BJ (cell line): ENCODE results near the gene ZBTB48. TPM values are rescaled to one million over a fixed set of nuclear protein-coding genes. Genes with fewer than 3 reads are reported as not detected.
"Not testable (repeated sequence)": the region's sequence is repeated elsewhere in the genome, so short reads cannot be mapped to it uniquely, and the experiment has no call there.

Experiments
- CTCF ChIA-PET: fragments of 350-600 bp; formaldehyde crosslinking; extraction: SDS; loops from one replicate; lab custom pipeline; 2021; ENCODE audit warnings: antibody characterized with exemption, inconsistent platforms; lab: Yijun Ruan, JAX
- POLR2A ChIA-PET: fragments of 300-600 bp; sonication (Branson Sonifier 250); formaldehyde crosslinking; extraction: SDS; loops from one replicate; lab custom pipeline; 2021; ENCODE audit warnings: antibody characterized with exemption; lab: Charles Lee
- DNase-seq: peaks from one replicate; pipeline ENCODE4 v3.0.0-alpha.2; 2011; ENCODE audit warnings: low read depth
- H3K27me3 ChIP-seq: 2 replicates; pipeline ENCODE4 v1.6.0; 2011; ENCODE audit warnings: low read length; ENCODE audit not compliant: control insufficient read depth, insufficient read depth
- H3K36me3 ChIP-seq: 2 replicates; pipeline ENCODE4 v1.5.1; 2011; ENCODE audit warnings: low read length; ENCODE audit not compliant: control insufficient read depth, insufficient read depth
- H3K4me3 ChIP-seq: 2 replicates; pipeline ENCODE4 v1.5.1; 2011; ENCODE audit warnings: low read depth, mild to moderate bottlenecking, control low read depth, low read length
- CTCF ChIP-seq: IDR thresholded peaks from 2 replicates; pipeline ENCODE4 v1.5.1; 2011; ENCODE audit warnings: low read depth, mild to moderate bottlenecking, control low read depth, inconsistent platforms, low read length, moderate library complexity; ENCODE audit not compliant: insufficient read depth
- polyA plus RNA-seq: library from polyadenylated mRNA; depleted of rRNA; stranded (reverse); fragments of >200 nt; gene quantifications from 2 replicates; pipeline ENCODE4 v1.2.3, GENCODE V29; 2011

The ZBTB48 gene
- polyA plus RNA-seq, 1 experiment, result 14.0 TPM

- no peaks in the 10 kb centered on the region for H3K27me3 ChIP-seq
- no peak for DNase-seq
- no peak overlapping the region for H3K4me3 ChIP-seq
- ChIA-PET POLR2A (interaction anchor here (0.5 kb wide), 1 partner anchor 24 kb away, joined by 3 read pairs; no protein-coding TSS in a partner anchor), CTCF (no interaction called here)
- peaks cover 15% of the 10 kb centered on the region for H3K36me3 ChIP-seq
- peak; percentile 7; the same call in 1 of the 2 replicates for TF ChIP-seq CTCF
These were observed 32.5 kb upstream of the ZBTB48 start for GRCh38 chr1:6547301-6547700.

GRCh38 chr1:6554031-6554906 lies 25.5 kb upstream of the ZBTB48 start, which contains the start of gene NOL9:
Gene NOL9 (minus strand): TSS chr1:6554513. CDS start chr1:6554502, 11 bp downstream.
- no peaks in the 10 kb centered on the region for H3K27me3 ChIP-seq
- peak; percentile 98 for TF ChIP-seq CTCF
- H3K36me3 ChIP-seq, result peaks cover 3% of the 10 kb centered on the region
- H3K4me3 ChIP-seq, result peak within 1 kb of the TSS; percentile 81
- POLR2A ChIA-PET, result no interaction called here
- DNase-seq, result peak; percentile 50
- CTCF ChIA-PET, result interaction anchor here (0.7 to 4.1 kb wide), 35 partner anchors 8 to 151 kb away, joined by 3 to 30 read pairs (median 5); partner anchors contain the start of genes KLHL21, PLEKHG5 and ZBTB48

- Histone ChIP-seq H3K4me3 (peak within 1 kb of the TSS; percentile 81), H3K36me3 (peaks cover 3% of the 10 kb centered on the region), H3K27me3 (no peaks in the 10 kb centered on the region)
- CTCF ChIA-PET, result interaction anchor here (0.7 to 4.1 kb wide), 31 partner anchors 8 to 150 kb away, joined by 3 to 30 read pairs (median 5); partner anchors contain the start of genes KLHL21, PLEKHG5 and ZBTB48
- TF ChIP-seq CTCF, result no peak
- POLR2A ChIA-PET, result no interaction called here
- no peak for DNase-seq
These were observed 24.7 kb upstream of the ZBTB48 start, which contains the start of gene TAS1R1 for GRCh38 chr1:6554907-6555778. Gene TAS1R1 (plus strand): TSS chr1:6555307. CDS start chr1:6555374, 67 bp downstream.

GRCh38 chr1:6557597-6557996 lies 22.2 kb upstream of the ZBTB48 start:
- CTCF ChIA-PET, result no interaction called here
- TF ChIP-seq CTCF, result no peak
- POLR2A ChIA-PET, result no interaction called here

GRCh38 chr1:6559161-6559560 lies 20.6 kb upstream of the ZBTB48 start:
- H3K27me3 ChIP-seq, POLR2A ChIA-PET, DNase-seq, CTCF ChIA-PET, H3K36me3 ChIP-seq, H3K4me3 ChIP-seq: not testable (repeated sequence)

More at GRCh38 chr1:6557597-6557996, 22.2 kb upstream of the ZBTB48 start:
- no peak for DNase-seq
- Histone ChIP-seq H3K36me3 (no peaks in the 10 kb centered on the region), H3K4me3 (no peak overlapping the region), H3K27me3 (peaks cover 2% of the 10 kb centered on the region; the same call in 1 of the 2 replicates)
